ENCODE measurements around the gene PIGK. TPM values are rescaled to one million over a fixed set of nuclear protein-coding genes. Genes with fewer than 3 reads are reported as not detected.
"Not testable (repeated sequence)": the region's sequence is repeated elsewhere in the genome, so short reads cannot be mapped to it uniquely, and the experiment has no call there.

PIGK gene
- total and polyA plus RNA-seq, 10 donors = 3.2 to 29.3 (median 19.4) TPM

DNA sequence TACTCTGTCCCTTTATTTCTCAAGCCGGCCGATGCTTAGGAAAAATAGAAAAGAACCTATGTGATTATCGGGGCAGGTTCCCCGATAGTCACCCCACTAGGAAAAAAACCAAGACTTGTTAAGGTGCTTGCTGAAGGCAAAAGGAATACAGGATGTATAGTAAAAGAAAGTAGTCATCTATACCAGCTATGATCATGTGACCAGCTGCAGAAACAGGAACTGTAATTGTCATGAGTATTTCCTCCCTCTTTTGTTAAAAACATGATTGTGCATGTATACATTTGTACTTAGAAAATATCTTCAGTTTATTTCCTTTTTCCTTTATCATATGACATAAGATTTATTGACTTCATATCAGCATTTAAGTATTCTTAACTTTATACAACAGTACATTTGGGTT, 30.5 kb downstream of the PIGK start:
- no peak for DNase-seq
- no peak overlapping the region for H3K27ac ChIP-seq
- WGBS, 5 donors = 97 to 99% (median 98%) methylated on average over 4 of the region's 4 CpGs
- H3K9me3 ChIP-seq = no peaks in the 10 kb centered on the region
- no peaks in the 10 kb centered on the region for H3K27me3 ChIP-seq (replicated peaks in 1 of 7)
- H3K4me3 ChIP-seq = no peak overlapping the region
- H3K4me1 ChIP-seq = no peaks in the 10 kb centered on the region
- H3K36me3 ChIP-seq = peaks cover 0 to 31% (median 0%) of the 10 kb centered on the region in 6 donors
- TF ChIP-seq POLR2AphosphoS5 (IDR thresholded peaks at IDR 0.05) (no peak), POLR2A (IDR thresholded peaks at IDR 0.05) (no peak)
- TF ChIP-seq, protein P1, sequence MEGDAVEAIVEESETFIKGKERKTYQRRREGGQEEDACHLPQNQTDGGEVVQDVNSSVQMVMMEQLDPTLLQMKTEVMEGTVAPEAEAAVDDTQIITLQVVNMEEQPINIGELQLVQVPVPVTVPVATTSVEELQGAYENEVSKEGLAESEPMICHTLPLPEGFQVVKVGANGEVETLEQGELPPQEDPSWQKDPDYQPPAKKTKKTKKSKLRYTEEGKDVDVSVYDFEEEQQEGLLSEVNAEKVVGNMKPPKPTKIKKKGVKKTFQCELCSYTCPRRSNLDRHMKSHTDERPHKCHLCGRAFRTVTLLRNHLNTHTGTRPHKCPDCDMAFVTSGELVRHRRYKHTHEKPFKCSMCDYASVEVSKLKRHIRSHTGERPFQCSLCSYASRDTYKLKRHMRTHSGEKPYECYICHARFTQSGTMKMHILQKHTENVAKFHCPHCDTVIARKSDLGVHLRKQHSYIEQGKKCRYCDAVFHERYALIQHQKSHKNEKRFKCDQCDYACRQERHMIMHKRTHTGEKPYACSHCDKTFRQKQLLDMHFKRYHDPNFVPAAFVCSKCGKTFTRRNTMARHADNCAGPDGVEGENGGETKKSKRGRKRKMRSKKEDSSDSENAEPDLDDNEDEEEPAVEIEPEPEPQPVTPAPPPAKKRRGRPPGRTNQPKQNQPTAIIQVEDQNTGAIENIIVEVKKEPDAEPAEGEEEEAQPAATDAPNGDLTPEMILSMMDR (IDR thresholded peaks at IDR 0.05 in 8 of 11, conservative IDR thresholded peaks at IDR 0.05 in 3 of 11) = no peak
- intact Hi-C loops (cut with DNase I; ENCODE audit: low total_unique reads) = no loop called here

DNA sequence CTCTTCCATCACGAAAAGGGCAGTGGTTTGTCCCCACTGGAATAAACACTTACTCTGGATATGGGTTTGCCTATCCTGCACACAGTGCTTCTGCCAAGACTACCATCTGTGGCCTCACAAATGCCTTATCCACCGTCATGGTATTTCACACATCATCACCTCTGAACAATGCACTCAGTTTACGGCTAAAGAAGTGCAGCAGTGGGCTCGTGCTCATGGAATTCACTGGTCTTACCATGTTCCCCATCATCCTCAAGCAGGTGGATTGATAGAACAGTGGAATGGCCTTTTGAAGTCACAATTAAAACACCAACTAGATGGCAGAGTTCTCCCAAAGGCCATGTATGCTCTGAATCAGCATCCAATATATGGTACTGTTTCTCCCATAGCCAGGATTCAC, 32.3 kb downstream of the PIGK start:
- H3K27me3 ChIP-seq (replicated peaks in 1 of 7); H3K9me3 ChIP-seq; DNase-seq; H3K4me3 ChIP-seq; H3K27ac ChIP-seq; intact Hi-C loops (cut with DNase I; ENCODE audit: low total_unique reads); H3K4me1 ChIP-seq: not testable (repeated sequence)
- H3K36me3 ChIP-seq = peaks cover 0 to 31% (median 0%) of the 10 kb centered on the region in 6 donors
- WGBS, 5 donors = 89 to 99% (median 96%) methylated on average over 4 of the region's 4 CpGs

DNA sequence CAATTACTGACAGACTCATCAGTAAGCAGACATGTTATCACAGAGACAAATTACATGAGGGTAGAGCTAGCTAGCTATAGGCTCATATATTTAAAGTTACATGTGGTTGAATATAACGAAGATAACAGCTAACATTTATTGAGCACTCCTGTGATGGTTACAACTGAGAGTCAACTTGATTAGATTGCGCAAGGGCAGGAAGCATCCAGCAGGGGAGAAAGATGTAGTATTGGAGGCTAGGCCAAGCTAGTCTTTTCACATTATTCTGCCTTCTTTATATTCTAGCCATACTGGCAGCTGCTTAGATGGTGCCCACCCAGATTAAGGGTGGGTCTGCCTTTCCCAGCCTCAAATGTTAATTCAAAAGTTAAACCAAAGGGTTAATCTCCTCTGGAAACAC, 37.1 kb downstream of the PIGK start:
- H3K27ac ChIP-seq = no peak overlapping the region
- no peaks in the 10 kb centered on the region for H3K27me3 ChIP-seq (replicated peaks in 1 of 7)
- intact Hi-C loops (cut with DNase I; ENCODE audit: low total_unique reads) = no loop called here
- peaks cover 0 to 28% (median 0%) of the 10 kb centered on the region in 6 donors for H3K36me3 ChIP-seq
- TF ChIP-seq POLR2A (IDR thresholded peaks at IDR 0.05) = no peak
- TF ChIP-seq POLR2AphosphoS5 (IDR thresholded peaks at IDR 0.05) = no peak
- TF ChIP-seq, protein P1 (IDR thresholded peaks at IDR 0.05 in 8 of 11, conservative IDR thresholded peaks at IDR 0.05 in 3 of 11) = no peak
- no peak overlapping the region for H3K4me3 ChIP-seq
- no peaks in the 10 kb centered on the region for H3K4me1 ChIP-seq
- WGBS, 5 donors = 92 to 100% (median 97%) methylated on average over 2 of the region's 2 CpGs
- peaks cover 2 to 24% (median 14%) of the 10 kb centered on the region in 8 donors for H3K9me3 ChIP-seq
- DNase-seq = no peak

DNA sequence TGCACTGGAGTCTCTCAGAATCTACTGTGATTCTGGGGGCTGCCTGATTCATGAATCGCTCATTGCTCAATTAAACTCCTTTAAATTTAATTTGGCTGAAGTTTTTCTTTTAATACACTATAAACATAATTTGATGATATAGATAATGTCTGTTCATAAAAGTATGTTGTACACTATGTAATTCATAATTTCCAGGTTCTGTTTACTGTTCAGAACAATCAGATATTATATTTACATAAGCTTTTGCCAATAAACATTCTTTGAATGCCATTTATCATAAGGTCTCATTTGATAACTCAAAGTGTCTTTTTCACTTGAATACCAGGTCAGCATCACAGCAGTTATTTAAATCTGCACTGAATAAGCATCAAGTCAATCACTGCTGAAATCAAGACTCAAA, 39.6 kb downstream of the PIGK start:
- no peak overlapping the region for H3K4me3 ChIP-seq
- H3K9me3 ChIP-seq = peaks cover 6 to 49% (median 39%) of the 10 kb centered on the region in 8 donors
- intact Hi-C loops (cut with DNase I; ENCODE audit: low total_unique reads) = no loop called here
- peaks cover 0 to 19% (median 0%) of the 10 kb centered on the region in 6 donors for H3K36me3 ChIP-seq
- no peak for DNase-seq
- no peaks in the 10 kb centered on the region for H3K4me1 ChIP-seq
- H3K27me3 ChIP-seq (replicated peaks in 1 of 7) = no peaks in the 10 kb centered on the region
- H3K27ac ChIP-seq = no peak overlapping the region
- 95 to 100% (median 98%) methylated on average over 1 of the region's 1 CpG for WGBS, 5 donors
- TF ChIP-seq, protein P1 (IDR thresholded peaks at IDR 0.05 in 8 of 11, conservative IDR thresholded peaks at IDR 0.05 in 3 of 11) = no peak
- TF ChIP-seq POLR2AphosphoS5 (IDR thresholded peaks at IDR 0.05) = no peak
- no peak for TF ChIP-seq POLR2A (IDR thresholded peaks at IDR 0.05)
